ENCODE data around the gene GMCL2.

GMCL2 gene

DNA sequence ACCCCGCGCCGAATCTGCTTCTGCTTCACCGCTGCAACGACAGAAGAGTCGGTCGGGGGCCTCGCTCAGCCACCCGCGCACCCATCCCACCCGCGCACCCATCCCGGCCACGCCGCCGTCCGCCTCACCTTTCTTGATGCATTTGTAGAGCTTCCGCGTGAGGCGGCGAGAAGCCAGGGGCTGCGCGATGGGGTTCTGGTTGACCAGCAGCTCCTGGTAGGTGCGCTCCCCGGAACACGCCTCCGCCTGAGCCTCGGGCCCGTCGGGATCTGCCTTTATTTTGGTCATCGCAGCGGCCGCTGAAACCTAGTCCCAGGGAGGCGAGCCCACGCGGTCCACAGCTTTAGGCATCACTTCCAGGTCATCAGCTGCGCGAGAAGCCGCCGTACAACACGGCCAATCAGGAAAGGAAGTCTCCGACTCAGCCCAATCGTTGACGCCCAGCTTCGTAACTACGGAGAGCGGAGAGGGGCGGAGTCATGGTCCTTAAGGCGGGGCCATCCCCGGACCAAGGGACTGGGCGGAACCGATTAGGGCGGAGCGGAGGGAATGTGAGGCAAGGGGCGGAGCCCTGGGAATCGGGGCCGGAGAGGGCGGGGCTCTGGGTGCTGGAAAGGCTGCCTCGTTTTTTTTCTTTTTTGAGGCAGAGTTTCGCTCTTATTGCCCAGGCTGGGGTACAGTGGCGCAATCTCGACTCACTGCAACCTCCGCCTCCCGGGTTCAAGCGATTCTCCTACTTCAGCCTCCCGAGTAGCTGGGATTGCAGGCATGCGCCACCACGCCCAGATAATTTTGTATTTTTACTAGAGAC lies 33.4 kb downstream of the GMCL2 start, which contains the start of gene NHP2 (continued):
- TF ChIP-seq, protein P1, sequence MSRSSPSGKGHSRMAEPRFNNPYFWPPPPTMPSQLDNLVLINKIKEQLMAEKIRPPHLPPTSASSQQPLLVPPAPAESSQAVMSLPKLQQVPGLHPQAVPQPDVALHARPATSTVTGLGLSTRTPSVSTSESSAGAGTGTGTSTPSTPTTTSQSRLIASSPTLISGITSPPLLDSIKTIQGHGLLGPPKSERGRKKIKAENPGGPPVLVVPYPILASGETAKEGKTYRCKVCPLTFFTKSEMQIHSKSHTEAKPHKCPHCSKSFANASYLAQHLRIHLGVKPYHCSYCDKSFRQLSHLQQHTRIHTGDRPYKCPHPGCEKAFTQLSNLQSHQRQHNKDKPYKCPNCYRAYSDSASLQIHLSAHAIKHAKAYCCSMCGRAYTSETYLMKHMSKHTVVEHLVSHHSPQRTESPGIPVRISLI (tag by site-specific recombination; IDR thresholded peaks at IDR 0.05): peak; percentile 96
- TF ChIP-seq, protein P2, sequence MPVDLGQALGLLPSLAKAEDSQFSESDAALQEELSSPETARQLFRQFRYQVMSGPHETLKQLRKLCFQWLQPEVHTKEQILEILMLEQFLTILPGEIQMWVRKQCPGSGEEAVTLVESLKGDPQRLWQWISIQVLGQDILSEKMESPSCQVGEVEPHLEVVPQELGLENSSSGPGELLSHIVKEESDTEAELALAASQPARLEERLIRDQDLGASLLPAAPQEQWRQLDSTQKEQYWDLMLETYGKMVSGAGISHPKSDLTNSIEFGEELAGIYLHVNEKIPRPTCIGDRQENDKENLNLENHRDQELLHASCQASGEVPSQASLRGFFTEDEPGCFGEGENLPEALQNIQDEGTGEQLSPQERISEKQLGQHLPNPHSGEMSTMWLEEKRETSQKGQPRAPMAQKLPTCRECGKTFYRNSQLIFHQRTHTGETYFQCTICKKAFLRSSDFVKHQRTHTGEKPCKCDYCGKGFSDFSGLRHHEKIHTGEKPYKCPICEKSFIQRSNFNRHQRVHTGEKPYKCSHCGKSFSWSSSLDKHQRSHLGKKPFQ (tag by site-specific recombination; IDR thresholded peaks at IDR 0.05): no peak
- no peak for TF ChIP-seq MYNN (tag by site-specific recombination; IDR thresholded peaks at IDR 0.05; ENCODE audit: borderline replicate concordance)
- TF ChIP-seq, protein P3, sequence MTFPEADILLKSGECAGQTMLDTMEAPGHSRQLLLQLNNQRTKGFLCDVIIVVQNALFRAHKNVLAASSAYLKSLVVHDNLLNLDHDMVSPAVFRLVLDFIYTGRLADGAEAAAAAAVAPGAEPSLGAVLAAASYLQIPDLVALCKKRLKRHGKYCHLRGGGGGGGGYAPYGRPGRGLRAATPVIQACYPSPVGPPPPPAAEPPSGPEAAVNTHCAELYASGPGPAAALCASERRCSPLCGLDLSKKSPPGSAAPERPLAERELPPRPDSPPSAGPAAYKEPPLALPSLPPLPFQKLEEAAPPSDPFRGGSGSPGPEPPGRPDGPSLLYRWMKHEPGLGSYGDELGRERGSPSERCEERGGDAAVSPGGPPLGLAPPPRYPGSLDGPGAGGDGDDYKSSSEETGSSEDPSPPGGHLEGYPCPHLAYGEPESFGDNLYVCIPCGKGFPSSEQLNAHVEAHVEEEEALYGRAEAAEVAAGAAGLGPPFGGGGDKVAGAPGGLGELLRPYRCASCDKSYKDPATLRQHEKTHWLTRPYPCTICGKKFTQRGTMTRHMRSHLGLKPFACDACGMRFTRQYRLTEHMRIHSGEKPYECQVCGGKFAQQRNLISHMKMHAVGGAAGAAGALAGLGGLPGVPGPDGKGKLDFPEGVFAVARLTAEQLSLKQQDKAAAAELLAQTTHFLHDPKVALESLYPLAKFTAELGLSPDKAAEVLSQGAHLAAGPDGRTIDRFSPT (tag by site-specific recombination; IDR thresholded peaks at IDR 0.05): no peak
- TF ChIP-seq SP3 (tag by site-specific recombination; IDR thresholded peaks at IDR 0.05): peak; percentile 99
- TF ChIP-seq RBAK (tag by site-specific recombination; IDR thresholded peaks at IDR 0.05): no peak
- TF ChIP-seq ZNF23 (tag by site-specific recombination; IDR thresholded peaks at IDR 0.05; ENCODE audit: borderline replicate concordance): no peak
- peak; percentile 83 for TF ChIP-seq ZNF629 (tag by site-specific recombination; IDR thresholded peaks at IDR 0.05)
- TF ChIP-seq TSHZ1 (tag by site-specific recombination; IDR thresholded peaks at IDR 0.05; ENCODE audit: borderline replicate concordance): no peak
- TF ChIP-seq KLF7 (tag by site-specific recombination; IDR thresholded peaks at IDR 0.05; ENCODE audit: borderline replicate concordance): peak; percentile 7; the same call in 1 of the 2 replicates
- peak; percentile 72 for TF ChIP-seq ZNF518A (tag by site-specific recombination; conservative IDR thresholded peaks at IDR 0.05; ENCODE audit: low read depth)
- TF ChIP-seq ZNF660 (tag by site-specific recombination; IDR thresholded peaks at IDR 0.05): peak; percentile 59; the same call in 1 of the 2 replicates
- TF ChIP-seq, protein P4, sequence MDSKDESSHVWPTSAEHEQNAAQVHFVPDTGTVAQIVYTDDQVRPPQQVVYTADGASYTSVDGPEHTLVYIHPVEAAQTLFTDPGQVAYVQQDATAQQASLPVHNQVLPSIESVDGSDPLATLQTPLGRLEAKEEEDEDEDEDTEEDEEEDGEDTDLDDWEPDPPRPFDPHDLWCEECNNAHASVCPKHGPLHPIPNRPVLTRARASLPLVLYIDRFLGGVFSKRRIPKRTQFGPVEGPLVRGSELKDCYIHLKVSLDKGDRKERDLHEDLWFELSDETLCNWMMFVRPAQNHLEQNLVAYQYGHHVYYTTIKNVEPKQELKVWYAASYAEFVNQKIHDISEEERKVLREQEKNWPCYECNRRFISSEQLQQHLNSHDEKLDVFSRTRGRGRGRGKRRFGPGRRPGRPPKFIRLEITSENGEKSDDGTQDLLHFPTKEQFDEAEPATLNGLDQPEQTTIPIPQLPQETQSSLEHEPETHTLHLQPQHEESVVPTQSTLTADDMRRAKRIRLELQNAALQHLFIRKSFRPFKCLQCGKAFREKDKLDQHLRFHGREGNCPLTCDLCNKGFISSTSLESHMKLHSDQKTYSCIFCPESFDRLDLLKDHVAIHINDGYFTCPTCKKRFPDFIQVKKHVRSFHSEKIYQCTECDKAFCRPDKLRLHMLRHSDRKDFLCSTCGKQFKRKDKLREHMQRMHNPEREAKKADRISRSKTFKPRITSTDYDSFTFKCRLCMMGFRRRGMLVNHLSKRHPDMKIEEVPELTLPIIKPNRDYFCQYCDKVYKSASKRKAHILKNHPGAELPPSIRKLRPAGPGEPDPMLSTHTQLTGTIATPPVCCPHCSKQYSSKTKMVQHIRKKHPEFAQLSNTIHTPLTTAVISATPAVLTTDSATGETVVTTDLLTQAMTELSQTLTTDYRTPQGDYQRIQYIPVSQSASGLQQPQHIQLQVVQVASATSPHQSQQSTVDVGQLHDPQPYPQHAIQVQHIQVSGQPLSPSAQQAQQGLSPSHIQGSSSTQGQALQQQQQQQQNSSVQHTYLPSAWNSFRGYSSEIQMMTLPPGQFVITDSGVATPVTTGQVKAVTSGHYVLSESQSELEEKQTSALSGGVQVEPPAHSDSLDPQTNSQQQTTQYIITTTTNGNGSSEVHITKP (tag by site-specific recombination; IDR thresholded peaks at IDR 0.05): peak; percentile 70
- TF ChIP-seq ZNF2 (tag by site-specific recombination; IDR thresholded peaks at IDR 0.05): 0 out of 2 replicates have a peak, but pooled peaks have one; percentile 37
- no peak for TF ChIP-seq ZNF48 (tag by site-specific recombination; IDR thresholded peaks at IDR 0.05)
- no peak for TF ChIP-seq ZBTB7A (tag by site-specific recombination; IDR thresholded peaks at IDR 0.05; ENCODE audit: low read depth)
- no peak for TF ChIP-seq ZNF416 (tag by site-specific recombination; IDR thresholded peaks at IDR 0.05)
- TF ChIP-seq, protein P5, sequence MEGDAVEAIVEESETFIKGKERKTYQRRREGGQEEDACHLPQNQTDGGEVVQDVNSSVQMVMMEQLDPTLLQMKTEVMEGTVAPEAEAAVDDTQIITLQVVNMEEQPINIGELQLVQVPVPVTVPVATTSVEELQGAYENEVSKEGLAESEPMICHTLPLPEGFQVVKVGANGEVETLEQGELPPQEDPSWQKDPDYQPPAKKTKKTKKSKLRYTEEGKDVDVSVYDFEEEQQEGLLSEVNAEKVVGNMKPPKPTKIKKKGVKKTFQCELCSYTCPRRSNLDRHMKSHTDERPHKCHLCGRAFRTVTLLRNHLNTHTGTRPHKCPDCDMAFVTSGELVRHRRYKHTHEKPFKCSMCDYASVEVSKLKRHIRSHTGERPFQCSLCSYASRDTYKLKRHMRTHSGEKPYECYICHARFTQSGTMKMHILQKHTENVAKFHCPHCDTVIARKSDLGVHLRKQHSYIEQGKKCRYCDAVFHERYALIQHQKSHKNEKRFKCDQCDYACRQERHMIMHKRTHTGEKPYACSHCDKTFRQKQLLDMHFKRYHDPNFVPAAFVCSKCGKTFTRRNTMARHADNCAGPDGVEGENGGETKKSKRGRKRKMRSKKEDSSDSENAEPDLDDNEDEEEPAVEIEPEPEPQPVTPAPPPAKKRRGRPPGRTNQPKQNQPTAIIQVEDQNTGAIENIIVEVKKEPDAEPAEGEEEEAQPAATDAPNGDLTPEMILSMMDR (tag by site-specific recombination; IDR thresholded peaks at IDR 0.05): no peak
